Neural cell (in vitro differentiated cells): ENCODE data around the gene FKTN.

ENCODE experiments used
- EP300 ChIP-seq: fragments of 450-650 bp; conservative IDR thresholded peaks from 2 replicates; pipeline ENCODE4 v1.6.1; 2014; ENCODE audit warnings: antibody characterized with exemption, mild to moderate bottlenecking, moderate library complexity; ENCODE audit not compliant: poor library complexity, severe bottlenecking
- EZH2 ChIP-seq: fragments of 200-600, 300-800 bp; shearing (Covaris generic), sonication (generic); IDR thresholded peaks from 2 replicates; pipeline ENCODE4 v1.6.1; 2014; ENCODE audit warnings: antibody characterized with exemption, low read length, borderline replicate concordance, mild to moderate bottlenecking; ENCODE audit not compliant: insufficient read depth, poor library complexity, severe bottlenecking
- MXI1 ChIP-seq: fragments of 450-650 bp; conservative IDR thresholded peaks from 2 replicates; pipeline ENCODE4 v1.6.1; 2014; ENCODE audit warnings: antibody characterized with exemption, mild to moderate bottlenecking; ENCODE audit not compliant: poor library complexity, severe bottlenecking
- POLR2AphosphoS5 ChIP-seq: IDR thresholded peaks from 2 replicates; pipeline ENCODE4 v1.6.1; 2012
- RAD21 ChIP-seq: fragments of 450-650 bp; conservative IDR thresholded peaks from 2 replicates; pipeline ENCODE4 v1.6.1; 2014; ENCODE audit warnings: antibody characterized with exemption, mild to moderate bottlenecking, moderate library complexity
- SMC3 ChIP-seq: fragments of 450-650 bp; conservative IDR thresholded peaks from 2 replicates; pipeline ENCODE4 v1.6.1; 2014; ENCODE audit warnings: antibody characterized with exemption, mild to moderate bottlenecking, moderate library complexity; ENCODE audit not compliant: poor library complexity
- TAF1 ChIP-seq: IDR thresholded peaks from 2 replicates; pipeline ENCODE4 v1.6.1; 2012; ENCODE audit warnings: low read depth
- TF ChIP-seq, protein P1 (sequence below): fragments of 450-650 bp; IDR thresholded peaks from 2 replicates; pipeline ENCODE4 v1.5.1; 2014; ENCODE audit warnings: antibody characterized with exemption, mild to moderate bottlenecking, moderate library complexity; ENCODE audit not compliant: poor library complexity, severe bottlenecking
- TF ChIP-seq, protein P2 (sequence below): IDR thresholded peaks from 2 replicates; pipeline ENCODE4 v1.6.1; 2012; ENCODE audit warnings: borderline replicate concordance

DNA sequence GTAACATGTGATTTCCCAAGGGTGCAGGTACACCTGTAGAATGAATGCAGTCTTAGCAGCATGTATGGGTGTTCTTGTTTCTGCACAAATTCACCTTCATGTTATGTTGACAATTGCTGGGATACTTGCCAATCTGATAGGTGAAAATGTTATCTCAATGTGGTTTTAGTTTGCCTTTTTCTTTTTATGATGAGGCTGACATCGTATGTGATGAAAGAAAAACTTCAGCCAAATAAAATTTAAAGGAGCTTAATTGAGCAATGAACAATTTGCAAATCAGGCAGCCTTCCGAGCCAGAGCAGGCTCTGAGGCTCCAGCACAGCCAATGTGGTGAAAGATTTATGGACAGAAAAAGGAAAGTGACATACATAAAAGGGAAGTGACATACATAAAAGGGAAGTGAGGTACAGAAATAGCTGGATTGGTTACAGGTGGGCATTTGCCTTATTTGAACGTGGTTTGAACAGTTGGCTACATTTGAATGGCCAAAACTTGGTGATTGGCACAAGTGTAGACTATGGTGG, 114.8 kb downstream of the FKTN start:
- TF ChIP-seq, protein P1, sequence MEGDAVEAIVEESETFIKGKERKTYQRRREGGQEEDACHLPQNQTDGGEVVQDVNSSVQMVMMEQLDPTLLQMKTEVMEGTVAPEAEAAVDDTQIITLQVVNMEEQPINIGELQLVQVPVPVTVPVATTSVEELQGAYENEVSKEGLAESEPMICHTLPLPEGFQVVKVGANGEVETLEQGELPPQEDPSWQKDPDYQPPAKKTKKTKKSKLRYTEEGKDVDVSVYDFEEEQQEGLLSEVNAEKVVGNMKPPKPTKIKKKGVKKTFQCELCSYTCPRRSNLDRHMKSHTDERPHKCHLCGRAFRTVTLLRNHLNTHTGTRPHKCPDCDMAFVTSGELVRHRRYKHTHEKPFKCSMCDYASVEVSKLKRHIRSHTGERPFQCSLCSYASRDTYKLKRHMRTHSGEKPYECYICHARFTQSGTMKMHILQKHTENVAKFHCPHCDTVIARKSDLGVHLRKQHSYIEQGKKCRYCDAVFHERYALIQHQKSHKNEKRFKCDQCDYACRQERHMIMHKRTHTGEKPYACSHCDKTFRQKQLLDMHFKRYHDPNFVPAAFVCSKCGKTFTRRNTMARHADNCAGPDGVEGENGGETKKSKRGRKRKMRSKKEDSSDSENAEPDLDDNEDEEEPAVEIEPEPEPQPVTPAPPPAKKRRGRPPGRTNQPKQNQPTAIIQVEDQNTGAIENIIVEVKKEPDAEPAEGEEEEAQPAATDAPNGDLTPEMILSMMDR = no peak
- TF ChIP-seq MXI1 (no peak), EP300 (no peak), EZH2 (no peak), SMC3 (no peak), POLR2AphosphoS5 (no peak), RAD21 (no peak), TAF1 (no peak)
- TF ChIP-seq, protein P2, sequence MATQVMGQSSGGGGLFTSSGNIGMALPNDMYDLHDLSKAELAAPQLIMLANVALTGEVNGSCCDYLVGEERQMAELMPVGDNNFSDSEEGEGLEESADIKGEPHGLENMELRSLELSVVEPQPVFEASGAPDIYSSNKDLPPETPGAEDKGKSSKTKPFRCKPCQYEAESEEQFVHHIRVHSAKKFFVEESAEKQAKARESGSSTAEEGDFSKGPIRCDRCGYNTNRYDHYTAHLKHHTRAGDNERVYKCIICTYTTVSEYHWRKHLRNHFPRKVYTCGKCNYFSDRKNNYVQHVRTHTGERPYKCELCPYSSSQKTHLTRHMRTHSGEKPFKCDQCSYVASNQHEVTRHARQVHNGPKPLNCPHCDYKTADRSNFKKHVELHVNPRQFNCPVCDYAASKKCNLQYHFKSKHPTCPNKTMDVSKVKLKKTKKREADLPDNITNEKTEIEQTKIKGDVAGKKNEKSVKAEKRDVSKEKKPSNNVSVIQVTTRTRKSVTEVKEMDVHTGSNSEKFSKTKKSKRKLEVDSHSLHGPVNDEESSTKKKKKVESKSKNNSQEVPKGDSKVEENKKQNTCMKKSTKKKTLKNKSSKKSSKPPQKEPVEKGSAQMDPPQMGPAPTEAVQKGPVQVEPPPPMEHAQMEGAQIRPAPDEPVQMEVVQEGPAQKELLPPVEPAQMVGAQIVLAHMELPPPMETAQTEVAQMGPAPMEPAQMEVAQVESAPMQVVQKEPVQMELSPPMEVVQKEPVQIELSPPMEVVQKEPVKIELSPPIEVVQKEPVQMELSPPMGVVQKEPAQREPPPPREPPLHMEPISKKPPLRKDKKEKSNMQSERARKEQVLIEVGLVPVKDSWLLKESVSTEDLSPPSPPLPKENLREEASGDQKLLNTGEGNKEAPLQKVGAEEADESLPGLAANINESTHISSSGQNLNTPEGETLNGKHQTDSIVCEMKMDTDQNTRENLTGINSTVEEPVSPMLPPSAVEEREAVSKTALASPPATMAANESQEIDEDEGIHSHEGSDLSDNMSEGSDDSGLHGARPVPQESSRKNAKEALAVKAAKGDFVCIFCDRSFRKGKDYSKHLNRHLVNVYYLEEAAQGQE = no peak
